Activated naive CD4-positive, alpha-beta T cell treated with anti-CD3 and anti-CD28 coated beads, Interleukin-2, amount 50 U/mL, for 24 hours (primary cell): ENCODE results near the gene PLCD3.

Experiments used
- H3K27ac Mint-ChIP-seq: one replicate; pipeline ENCODE4 v1.8.0; 2021; ENCODE audit warnings: mild to moderate bottlenecking, mixed read lengths
- H3K27me3 Mint-ChIP-seq: one replicate; pipeline ENCODE4 v1.8.0; 2021; ENCODE audit warnings: mixed read lengths
- H3K36me3 Mint-ChIP-seq: one replicate; pipeline ENCODE4 v1.8.0; 2021; ENCODE audit warnings: mixed read lengths
- H3K4me1 Mint-ChIP-seq: one replicate; pipeline ENCODE4 v1.8.0; 2021; ENCODE audit warnings: mixed read lengths
- H3K4me3 Mint-ChIP-seq: one replicate; pipeline ENCODE4 v1.8.0; 2021; ENCODE audit warnings: mild to moderate bottlenecking, mixed read lengths
- H3K9me3 Mint-ChIP-seq: one replicate; pipeline ENCODE4 v1.8.0; 2021; ENCODE audit warnings: mixed read lengths

Gene PLCD3

GRCh38 chr17:45160447-45161287, 28.4 kb upstream of the PLCD3 start:
- peak overlapping the region; percentile 99 for H3K27ac Mint-ChIP-seq
- H3K36me3 Mint-ChIP-seq = peaks cover 3% of the 10 kb centered on the region

GRCh38 chr17:45156242-45156641, 23.9 kb upstream of the PLCD3 start:
- Mint-ChIP-seq H3K4me1 (peaks cover 47% of the 10 kb centered on the region), H3K9me3 (no peaks in the 10 kb centered on the region), H3K27me3 (no peaks in the 10 kb centered on the region), H3K36me3 (peaks cover 3% of the 10 kb centered on the region), H3K4me3 (no peak overlapping the region), H3K27ac (peak overlapping the region; percentile 12)

More at GRCh38 chr17:45160447-45161287, 28.4 kb upstream of the PLCD3 start:
- no peaks in the 10 kb centered on the region for H3K27me3 Mint-ChIP-seq
- H3K9me3 Mint-ChIP-seq = no peaks in the 10 kb centered on the region
- peak overlapping the region; percentile 98 for H3K4me3 Mint-ChIP-seq
- peaks cover 41% of the 10 kb centered on the region for H3K4me1 Mint-ChIP-seq

GRCh38 chr17:45155483-45155882, 23.2 kb upstream of the PLCD3 start:
- Mint-ChIP-seq H3K36me3 (peaks cover 3% of the 10 kb centered on the region), H3K9me3 (no peaks in the 10 kb centered on the region), H3K27ac (peak overlapping the region; percentile 76), H3K4me1 (peaks cover 52% of the 10 kb centered on the region), H3K4me3 (peak overlapping the region; percentile 15), H3K27me3 (no peaks in the 10 kb centered on the region)

GRCh38 chr17:45155029-45155428, 22.7 kb upstream of the PLCD3 start:
- no peaks in the 10 kb centered on the region for H3K9me3 Mint-ChIP-seq
- H3K36me3 Mint-ChIP-seq = peaks cover 3% of the 10 kb centered on the region
- peak overlapping the region; percentile 15 for H3K4me3 Mint-ChIP-seq
- H3K4me1 Mint-ChIP-seq = peaks cover 53% of the 10 kb centered on the region
- H3K27me3 Mint-ChIP-seq = no peaks in the 10 kb centered on the region
- H3K27ac Mint-ChIP-seq = no peak overlapping the region

- Mint-ChIP-seq H3K9me3 (no peaks in the 10 kb centered on the region), H3K4me1 (peaks cover 44% of the 10 kb centered on the region), H3K4me3 (peak overlapping the region; percentile 98), H3K27me3 (no peaks in the 10 kb centered on the region), H3K27ac (peak overlapping the region; percentile 86), H3K36me3 (peaks cover 3% of the 10 kb centered on the region)
These were observed 18.8 kb upstream of the PLCD3 start for GRCh38 chr17:45150911-45151809.

- peaks cover 46% of the 10 kb centered on the region for H3K4me1 Mint-ChIP-seq
- H3K4me3 Mint-ChIP-seq = peak overlapping the region; percentile 98
These were observed 17.7 kb upstream of the PLCD3 start for GRCh38 chr17:45149669-45150664.

GRCh38 chr17:45149037-45149668, 16.8 kb upstream of the PLCD3 start:
- Mint-ChIP-seq H3K9me3 (no peaks in the 10 kb centered on the region), H3K27me3 (no peaks in the 10 kb centered on the region), H3K4me1 (peaks cover 48% of the 10 kb centered on the region), H3K36me3 (peaks cover 3% of the 10 kb centered on the region), H3K4me3 (peak overlapping the region; percentile 98), H3K27ac (peak overlapping the region; percentile 100)

More at GRCh38 chr17:45149669-45150664, 17.7 kb upstream of the PLCD3 start:
- no peaks in the 10 kb centered on the region for H3K9me3 Mint-ChIP-seq
- peak overlapping the region; percentile 86 for H3K27ac Mint-ChIP-seq
- H3K36me3 Mint-ChIP-seq = peaks cover 3% of the 10 kb centered on the region
- H3K27me3 Mint-ChIP-seq = no peaks in the 10 kb centered on the region

- H3K4me3 Mint-ChIP-seq = peak within 1 kb of the TSS; percentile 98
- peaks cover 48% of the 10 kb centered on the region for H3K4me1 Mint-ChIP-seq
- H3K36me3 Mint-ChIP-seq = peaks cover 3% of the 10 kb centered on the region
- peak within 1 kb of the TSS; percentile 100 for H3K27ac Mint-ChIP-seq
- no peaks in the 10 kb centered on the region for H3K27me3 Mint-ChIP-seq
- no peaks in the 10 kb centered on the region for H3K9me3 Mint-ChIP-seq
These were observed 16.1 kb upstream of the PLCD3 start, which contains the start of gene HEXIM1 for GRCh38 chr17:45148183-45149036. Gene HEXIM1 (plus strand): TSS chr17:45148475. CDS start chr17:45149191, 716 bp downstream.

- no peaks in the 10 kb centered on the region for H3K9me3 Mint-ChIP-seq
- H3K27me3 Mint-ChIP-seq = no peaks in the 10 kb centered on the region
- peak overlapping the region; percentile 98 for H3K4me3 Mint-ChIP-seq
- H3K27ac Mint-ChIP-seq = peak overlapping the region; percentile 100
- peaks cover 52% of the 10 kb centered on the region for H3K4me1 Mint-ChIP-seq
- peaks cover 3% of the 10 kb centered on the region for H3K36me3 Mint-ChIP-seq
These were observed 15.4 kb upstream of the PLCD3 start for GRCh38 chr17:45147581-45148182.

GRCh38 chr17:45146890-45147580, 14.7 kb upstream of the PLCD3 start:
- H3K27me3 Mint-ChIP-seq = no peaks in the 10 kb centered on the region
- H3K4me1 Mint-ChIP-seq = peaks cover 52% of the 10 kb centered on the region
- peak overlapping the region; percentile 100 for H3K27ac Mint-ChIP-seq

GRCh38 chr17:45146592-45146889, 14.2 kb upstream of the PLCD3 start:
- Mint-ChIP-seq H3K27ac (peak overlapping the region; percentile 96), H3K4me1 (peaks cover 52% of the 10 kb centered on the region), H3K4me3 (peak overlapping the region; percentile 98), H3K27me3 (no peaks in the 10 kb centered on the region), H3K36me3 (peaks cover 3% of the 10 kb centered on the region), H3K9me3 (no peaks in the 10 kb centered on the region)

More at GRCh38 chr17:45146890-45147580, 14.7 kb upstream of the PLCD3 start:
- Mint-ChIP-seq H3K4me3 (peak overlapping the region; percentile 98), H3K36me3 (peaks cover 3% of the 10 kb centered on the region), H3K9me3 (no peaks in the 10 kb centered on the region)

- Mint-ChIP-seq H3K9me3 (no peaks in the 10 kb centered on the region), H3K27me3 (no peaks in the 10 kb centered on the region), H3K4me3 (peak overlapping the region; percentile 98), H3K36me3 (peaks cover 3% of the 10 kb centered on the region), H3K27ac (peak overlapping the region; percentile 96), H3K4me1 (peaks cover 52% of the 10 kb centered on the region)
These were observed 13.9 kb upstream of the PLCD3 start for GRCh38 chr17:45146166-45146565.

GRCh38 chr17:45145035-45145389, 12.7 kb upstream of the PLCD3 start:
- Mint-ChIP-seq H3K9me3 (no peaks in the 10 kb centered on the region), H3K36me3 (peaks cover 3% of the 10 kb centered on the region), H3K27ac (no peak overlapping the region), H3K4me1 (peaks cover 46% of the 10 kb centered on the region), H3K4me3 (peak overlapping the region; percentile 52), H3K27me3 (no peaks in the 10 kb centered on the region)
